HEK293T (cell line): ENCODE data around the gene LRR1.
A peak's percentile ranks its signal among the peaks of the same experiment; 100 is the strongest.

Experiments
- CTCF ChIA-PET: fragments of 350-600 bp; formaldehyde crosslinking; extraction: SDS; loops from one replicate; lab custom pipeline; 2021; ENCODE audit warnings: antibody characterized with exemption, inconsistent platforms; lab: Yijun Ruan, JAX
- POLR2A ChIA-PET: fragments of 350-600 bp; formaldehyde crosslinking; extraction: SDS; loops from one replicate; lab custom pipeline; 2020; ENCODE audit warnings: antibody characterized with exemption, inconsistent platforms; lab: Yijun Ruan, JAX
- DNase-seq: peaks from one replicate; pipeline ENCODE4 v3.0.0; 2012; ENCODE audit warnings: mixed read lengths; ENCODE audit errors: extremely low spot score
- ARNT ChIP-seq: fragments of 450-650 bp; IDR thresholded peaks from 2 replicates; pipeline ENCODE4 v1.6.1; 2017; ENCODE audit warnings: mild to moderate bottlenecking
- BHLHE40 ChIP-seq: fragments of 450-650 bp; IDR thresholded peaks from 2 replicates; pipeline ENCODE4 v1.6.1; 2016; ENCODE audit warnings: mild to moderate bottlenecking, moderate library complexity, borderline replicate concordance
- CTBP1 ChIP-seq: fragments of 450-650 bp; IDR thresholded peaks from 2 replicates; pipeline ENCODE4 v1.6.1; 2016; ENCODE audit warnings: borderline replicate concordance
- ELF4 ChIP-seq: fragments of 450-650 bp; IDR thresholded peaks from 2 replicates; pipeline ENCODE4 v1.6.1; 2017; ENCODE audit warnings: antibody characterized with exemption
- FOXA1 ChIP-seq: fragments of 450-650 bp; IDR thresholded peaks from 2 replicates; pipeline ENCODE4 v1.6.1; 2016; ENCODE audit warnings: mild to moderate bottlenecking
- FOXK2 ChIP-seq: fragments of 450-650 bp; IDR thresholded peaks from 2 replicates; pipeline ENCODE4 v1.6.1; 2016; ENCODE audit warnings: mild to moderate bottlenecking
- FOXM1 ChIP-seq: fragments of 450-650 bp; IDR thresholded peaks from 2 replicates; pipeline ENCODE4 v1.6.1; 2017; ENCODE audit warnings: mild to moderate bottlenecking, borderline replicate concordance
- HDGF ChIP-seq: fragments of 450-650 bp; IDR thresholded peaks from 2 replicates; pipeline ENCODE4 v1.6.1; 2017; ENCODE audit warnings: antibody characterized with exemption, borderline replicate concordance
- L3MBTL2 ChIP-seq: fragments of 450-650 bp; conservative IDR thresholded peaks from 2 replicates; pipeline ENCODE4 v1.6.1; 2016; ENCODE audit warnings: mild to moderate bottlenecking
- LEF1 ChIP-seq: fragments of 450-650 bp; IDR thresholded peaks from 2 replicates; pipeline ENCODE4 v1.6.1; 2017; ENCODE audit warnings: mild to moderate bottlenecking, borderline replicate concordance
- NFRKB ChIP-seq: fragments of 450-650 bp; IDR thresholded peaks from 2 replicates; pipeline ENCODE4 v1.6.1; 2016; ENCODE audit warnings: mild to moderate bottlenecking, moderate library complexity
- SP1 ChIP-seq: fragments of 450-650 bp; IDR thresholded peaks from 2 replicates; pipeline ENCODE4 v1.6.1; 2017
- SUZ12 ChIP-seq: fragments of 450-650 bp; IDR thresholded peaks from 2 replicates; pipeline ENCODE4 v1.6.1; 2016; ENCODE audit warnings: mild to moderate bottlenecking
- TARDBP ChIP-seq: fragments of 450-650 bp; IDR thresholded peaks from 2 replicates; pipeline ENCODE4 v1.6.1; 2016
- ZNF384 ChIP-seq: fragments of 450-650 bp; IDR thresholded peaks from 2 replicates; pipeline ENCODE4 v1.6.1; 2016
- TF ChIP-seq, protein P1 (sequence below): fragments of 450-650 bp; IDR thresholded peaks from 2 replicates; pipeline ENCODE4 v1.6.1; 2016

The LRR1 gene

DNA sequence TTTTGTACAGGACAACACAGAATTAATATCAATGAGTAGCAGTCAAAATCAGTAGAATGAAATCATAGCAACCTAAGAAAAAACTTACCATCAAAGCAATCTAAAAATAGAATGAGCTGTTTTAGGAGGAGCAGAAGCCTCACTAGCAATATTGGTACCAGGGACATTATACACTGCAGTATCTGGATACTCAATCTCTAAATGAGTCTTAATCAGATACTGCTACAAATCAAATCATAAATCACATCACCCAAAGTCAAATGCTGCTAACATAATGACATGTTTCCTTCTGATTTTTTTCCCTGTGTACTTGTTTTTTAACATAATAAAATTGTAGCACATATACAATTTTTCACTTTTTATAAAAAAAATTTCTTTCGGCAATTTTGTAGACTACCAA is 20.6 kb upstream of the LRR1 start:
- TF ChIP-seq CTBP1 = no peak
- no peak for TF ChIP-seq ZNF384
- no peak for TF ChIP-seq SUZ12
- TF ChIP-seq FOXA1 = no peak
- no peak for TF ChIP-seq FOXM1
- TF ChIP-seq TARDBP = no peak
- no peak for TF ChIP-seq HDGF
- no peak for TF ChIP-seq BHLHE40
- no peak for TF ChIP-seq NFRKB
- no peak for TF ChIP-seq FOXK2
- no peak for TF ChIP-seq SP1
- no peak for TF ChIP-seq ARNT
- TF ChIP-seq LEF1 = no peak
- no peak for TF ChIP-seq ELF4
- no peak for TF ChIP-seq L3MBTL2
- TF ChIP-seq, protein P1, sequence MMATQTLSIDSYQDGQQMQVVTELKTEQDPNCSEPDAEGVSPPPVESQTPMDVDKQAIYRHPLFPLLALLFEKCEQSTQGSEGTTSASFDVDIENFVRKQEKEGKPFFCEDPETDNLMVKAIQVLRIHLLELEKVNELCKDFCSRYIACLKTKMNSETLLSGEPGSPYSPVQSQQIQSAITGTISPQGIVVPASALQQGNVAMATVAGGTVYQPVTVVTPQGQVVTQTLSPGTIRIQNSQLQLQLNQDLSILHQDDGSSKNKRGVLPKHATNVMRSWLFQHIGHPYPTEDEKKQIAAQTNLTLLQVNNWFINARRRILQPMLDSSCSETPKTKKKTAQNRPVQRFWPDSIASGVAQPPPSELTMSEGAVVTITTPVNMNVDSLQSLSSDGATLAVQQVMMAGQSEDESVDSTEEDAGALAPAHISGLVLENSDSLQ = no peak
- no peak for DNase-seq
- ChIA-PET CTCF (interaction anchor here (0.5 kb wide), 1 partner anchor 209 kb away, joined by 3 read pairs; no protein-coding TSS in a partner anchor), POLR2A (interaction anchor here (1.0 to 1.4 kb wide), 2 partner anchors 8 to 42 kb away, joined by 3 to 5 read pairs; partner anchors contain the start of genes RPL36AL and RPS29)

DNA sequence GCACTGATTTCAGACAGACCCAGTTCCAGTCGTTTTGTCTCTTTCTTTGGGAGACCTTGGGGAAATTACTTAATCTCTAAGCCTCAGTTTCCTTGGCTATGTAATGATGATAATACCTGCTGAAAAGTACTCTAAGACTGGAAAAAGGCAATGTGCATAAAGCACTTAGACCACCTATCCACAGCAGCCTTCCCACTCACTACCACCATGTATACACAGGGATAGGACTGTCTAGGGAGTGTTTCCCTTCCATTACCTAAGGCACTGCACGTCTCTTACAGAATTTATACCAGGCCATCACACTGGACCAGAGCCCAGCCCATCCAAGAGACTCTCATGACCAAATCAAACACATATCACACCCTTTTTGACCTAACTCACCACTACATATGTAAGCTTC is 18.9 kb upstream of the LRR1 start:
- ChIA-PET POLR2A (interaction anchor here (1.2 to 1.3 kb wide), 2 partner anchors 41 to 54 kb away, joined by 3 to 4 read pairs; partner anchors contain the start of genes MGAT2 and RPL36AL), CTCF (interaction anchor here (0.7 kb wide), 1 partner anchor 761 kb away, joined by 3 read pairs; no protein-coding TSS in a partner anchor)
- DNase-seq = no peak
- TF ChIP-seq TARDBP (no peak), HDGF (no peak), FOXM1 (no peak), ARNT (no peak), LEF1 (no peak), ZNF384 (no peak), CTBP1 (no peak), NFRKB (no peak), SP1 (no peak), BHLHE40 (no peak), FOXK2 (no peak), SUZ12 (no peak), L3MBTL2 (no peak), FOXA1 (no peak), ELF4 (no peak)
- TF ChIP-seq, protein P1 = no peak

DNA sequence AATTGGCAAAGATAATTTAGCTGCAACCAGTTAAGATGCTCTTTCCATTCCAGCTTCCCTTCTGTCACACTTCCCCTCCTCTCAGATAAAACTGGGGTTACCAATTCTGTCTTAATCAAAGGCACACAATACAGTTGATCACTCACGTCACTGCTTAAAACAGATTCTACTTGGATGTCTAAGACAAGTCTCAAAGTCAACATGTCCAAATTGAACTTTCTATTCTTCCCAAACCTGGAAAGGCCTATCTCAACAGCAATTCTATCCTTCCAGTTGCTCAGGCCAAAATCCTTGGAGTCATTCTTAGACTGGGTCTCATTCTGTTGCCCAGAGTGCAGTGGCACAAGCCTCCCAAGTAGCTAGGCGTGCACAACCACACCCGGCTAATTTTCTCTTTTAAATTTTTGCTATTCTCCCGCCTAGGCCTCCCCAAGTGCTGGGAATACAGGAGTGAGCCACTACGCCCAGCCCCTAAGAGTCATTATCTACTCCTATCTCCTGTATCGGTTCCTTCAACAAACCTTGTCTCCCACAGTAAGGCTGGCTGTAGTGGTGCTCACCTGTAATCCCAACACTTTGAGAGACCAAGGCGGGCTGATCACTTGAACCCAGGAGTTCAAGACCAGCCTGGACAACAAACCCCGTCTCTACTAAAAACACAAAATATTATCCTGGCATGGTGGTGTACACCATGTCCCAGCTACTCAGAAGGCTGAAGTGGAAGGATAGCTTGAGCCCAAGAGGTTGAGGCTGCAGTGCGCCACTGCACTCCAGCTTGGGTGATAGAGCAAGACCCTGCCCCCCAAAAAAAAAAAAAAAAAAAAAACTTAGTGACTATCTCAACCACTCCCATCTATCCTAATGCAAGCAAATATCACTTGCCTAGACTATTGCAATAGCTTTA is 17.3 kb upstream of the LRR1 start:
- CTCF ChIA-PET = interaction anchor here (0.5 to 0.6 kb wide), 2 partner anchors 114 to 459 kb away, joined by 3 to 5 read pairs; no protein-coding TSS in a partner anchor
- no peak for TF ChIP-seq ARNT
- TF ChIP-seq HDGF = no peak
- no peak for TF ChIP-seq NFRKB
- TF ChIP-seq ZNF384 = no peak
- no peak for DNase-seq
- POLR2A ChIA-PET = interaction anchor here (1.2 kb wide), 1 partner anchor 14 kb away, joined by 3 read pairs; no protein-coding TSS in a partner anchor

DNA sequence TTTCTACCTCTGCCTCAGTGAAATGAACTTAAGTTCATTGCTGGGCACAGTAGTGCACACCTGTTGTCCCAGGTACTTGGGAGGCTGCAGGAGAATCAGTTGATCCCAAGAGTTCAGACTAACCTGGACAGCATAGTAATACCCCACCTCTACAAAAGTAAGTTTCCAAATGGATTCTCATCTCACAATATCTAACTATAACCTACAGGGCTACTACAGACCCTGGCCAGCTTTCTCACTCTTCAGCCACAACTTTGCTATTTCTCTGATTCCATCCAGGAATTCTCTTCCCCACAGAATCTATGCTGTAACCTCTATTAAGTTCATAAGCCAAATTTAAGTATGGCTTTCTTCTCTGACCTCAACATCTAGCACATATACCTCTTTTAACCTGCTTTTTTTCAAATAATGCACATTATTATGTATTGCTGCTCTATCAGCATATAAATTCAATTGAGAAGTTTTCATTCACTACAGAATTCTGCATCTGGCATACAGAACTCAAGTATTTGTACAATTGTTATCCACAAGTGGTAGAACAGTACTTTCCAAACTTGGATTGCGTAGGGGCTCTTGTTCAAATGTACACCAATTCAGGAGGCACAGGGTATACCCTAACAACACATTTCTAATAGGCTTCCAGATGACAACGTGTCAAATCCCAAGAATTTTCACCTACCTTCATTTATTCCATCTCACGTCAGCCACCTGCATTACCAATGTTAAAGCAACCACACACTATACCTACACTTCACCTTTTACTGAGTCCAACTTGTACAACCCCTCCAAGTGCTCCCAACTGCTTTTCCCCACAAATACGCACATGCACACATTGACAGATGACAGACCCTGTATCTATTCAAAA is 16.4 kb upstream of the LRR1 start:
- POLR2A ChIA-PET = interaction anchor here (1.2 kb wide), 1 partner anchor 13 kb away, joined by 3 read pairs; no protein-coding TSS in a partner anchor
- no peak for DNase-seq

DNA sequence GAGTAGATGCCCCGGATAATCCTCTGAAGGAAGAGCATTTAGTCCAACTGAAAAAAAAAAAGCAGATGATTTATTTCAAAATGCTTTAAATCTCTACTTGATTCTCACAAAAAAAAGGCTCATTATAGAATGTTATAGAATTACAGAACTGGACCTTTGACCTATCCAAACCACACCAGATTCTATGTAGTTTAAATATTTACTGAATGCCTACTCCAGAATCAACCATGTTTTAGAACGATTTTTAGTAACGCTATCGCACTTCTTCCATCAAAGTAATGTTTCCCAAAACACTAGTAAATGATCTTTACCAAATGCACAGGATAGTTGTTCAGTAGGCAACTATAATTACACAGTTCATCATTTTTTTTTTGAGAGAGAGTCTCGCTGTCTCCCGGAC is 15.1 kb upstream of the LRR1 start:
- no peak for DNase-seq
- POLR2A ChIA-PET = no interaction called here

More for the DNA sequence above, 16.4 kb upstream of the LRR1 start:
- CTCF ChIA-PET = interaction anchor here (0.5 kb wide), 1 partner anchor 115 kb away, joined by 5 read pairs; no protein-coding TSS in a partner anchor
- no peak for TF ChIP-seq FOXM1
- peak; percentile 35 for TF ChIP-seq ELF4

More for the DNA sequence above, 15.1 kb upstream of the LRR1 start:
- TF ChIP-seq CTBP1 (no peak), NFRKB (no peak), FOXA1 (no peak), L3MBTL2 (no peak), ARNT (no peak), FOXM1 (no peak), HDGF (no peak), TARDBP (no peak), ELF4 (no peak), LEF1 (no peak), BHLHE40 (no peak), FOXK2 (no peak), SP1 (no peak), SUZ12 (no peak), ZNF384 (no peak)
- TF ChIP-seq, protein P1 = no peak
- CTCF ChIA-PET = no interaction called here
